GM12891 (cell line): ENCODE results near the gene ZDHHC24.

Experiments used
- DNase-seq: peaks from one replicate; pipeline ENCODE4 v3.0.0; 2011; ENCODE audit warnings: low spot score; ENCODE audit not compliant: insufficient read length
- FAIRE-seq: peaks from 2 replicates; lab custom pipeline; 2011; peaks lifted over from hg19 to GRCh38; lab: Jason Lieb, UNC
- PAX5 ChIP-seq: IDR thresholded peaks from 2 replicates; pipeline ENCODE4 v1.6.1; 2011; ENCODE audit warnings: low read length, moderate library complexity, mild to moderate bottlenecking; ENCODE audit not compliant: insufficient read depth, severe bottlenecking
- POLR2A ChIP-seq: IDR thresholded peaks from 2 replicates; pipeline ENCODE4 v1.6.1; 2011; ENCODE audit warnings: low read depth, low read length, control low read depth
- POLR2AphosphoS5 ChIP-seq: IDR thresholded peaks from 2 replicates; pipeline ENCODE4 v1.6.1; 2011; ENCODE audit warnings: low read depth, low read length, control low read depth
- POU2F2 ChIP-seq: IDR thresholded peaks from 2 replicates; pipeline ENCODE4 v1.6.1; 2011; ENCODE audit warnings: low read depth, mild to moderate bottlenecking, control low read depth, low read length, moderate library complexity
- SPI1 ChIP-seq: IDR thresholded peaks from 2 replicates; pipeline ENCODE4 v1.6.1; 2011; ENCODE audit warnings: low read depth, low read length, control low read depth
- TAF1 ChIP-seq: IDR thresholded peaks from 2 replicates; pipeline ENCODE4 v1.6.1; 2011; ENCODE audit warnings: low read depth, low read length, control low read depth

The ZDHHC24 gene

DNA sequence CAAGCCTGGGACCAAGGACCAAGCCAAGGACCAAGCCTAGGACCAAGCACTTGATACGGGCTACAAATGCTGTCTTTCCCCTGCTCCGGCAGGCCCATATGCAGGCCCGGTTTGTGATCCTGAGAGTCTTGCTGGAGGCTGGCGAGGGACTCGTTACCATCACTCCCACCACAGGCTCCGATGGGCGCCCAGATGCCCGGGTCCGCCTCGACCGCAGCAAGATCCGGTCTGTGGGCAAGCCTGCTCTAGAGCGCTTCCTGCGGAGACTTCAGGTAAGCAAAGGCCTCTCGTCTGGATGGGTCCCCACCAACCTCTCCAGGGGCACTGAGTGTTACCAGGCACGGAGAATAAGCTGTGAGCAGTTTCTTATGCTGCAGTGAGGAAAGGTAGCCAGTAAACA is 48.6 kb downstream of the ZDHHC24 start:
- DNase-seq: no peak
- TF ChIP-seq POLR2A (no peak), PAX5 (no peak), POLR2AphosphoS5 (no peak), POU2F2 (no peak), SPI1 (no peak), TAF1 (no peak)
- no peak for FAIRE-seq

DNA sequence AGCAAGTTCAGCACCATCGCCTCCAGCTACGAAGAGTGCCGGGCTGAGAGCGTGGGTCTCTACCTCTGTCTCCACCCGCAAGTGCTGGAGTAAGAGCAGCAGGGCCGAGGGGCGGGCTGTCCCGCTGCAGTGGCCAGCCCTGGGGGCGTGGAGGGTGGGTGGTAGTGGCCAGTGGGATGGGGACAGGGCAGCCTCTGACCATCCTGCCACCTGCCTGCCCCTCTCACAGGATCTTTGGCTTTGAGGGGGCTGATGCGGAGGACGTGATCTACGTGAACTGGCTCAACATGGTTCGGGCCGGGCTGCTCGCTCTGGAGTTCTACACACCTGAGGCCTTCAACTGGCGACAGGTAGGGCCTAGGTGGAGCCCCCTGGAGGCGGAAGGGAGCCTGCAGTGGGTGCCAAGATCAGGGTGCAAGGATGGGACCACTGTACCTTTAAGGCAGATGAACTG is 50.4 kb downstream of the ZDHHC24 start:
- no peak for TF ChIP-seq SPI1
- no peak for DNase-seq
- FAIRE-seq: no peak

DNA sequence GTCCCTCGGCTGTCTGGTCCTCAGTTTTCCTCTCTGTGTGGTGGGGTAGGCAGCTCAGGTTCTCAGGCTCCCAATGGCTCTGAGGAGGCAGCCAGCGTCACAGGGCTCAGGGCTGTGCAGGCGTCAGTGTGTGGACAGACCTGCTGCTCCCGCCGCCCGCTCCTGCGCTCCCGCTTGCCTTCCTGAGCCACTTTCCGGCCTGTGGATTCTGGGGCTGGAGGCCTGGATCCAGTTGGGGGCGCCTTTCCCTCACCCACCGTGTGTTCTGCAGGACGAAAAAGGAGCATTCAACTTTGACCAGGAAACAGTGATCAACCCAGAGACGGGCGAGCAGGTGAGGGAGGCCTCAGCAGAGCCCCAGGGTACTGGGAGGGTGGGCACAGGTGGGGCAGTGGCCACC is 50.9 kb downstream of the ZDHHC24 start:
- DNase-seq: no peak
- FAIRE-seq: no peak
- TF ChIP-seq TAF1: no peak
- TF ChIP-seq PAX5: no peak
- TF ChIP-seq POLR2A: no peak
- no peak for TF ChIP-seq SPI1
- no peak for TF ChIP-seq POU2F2

DNA sequence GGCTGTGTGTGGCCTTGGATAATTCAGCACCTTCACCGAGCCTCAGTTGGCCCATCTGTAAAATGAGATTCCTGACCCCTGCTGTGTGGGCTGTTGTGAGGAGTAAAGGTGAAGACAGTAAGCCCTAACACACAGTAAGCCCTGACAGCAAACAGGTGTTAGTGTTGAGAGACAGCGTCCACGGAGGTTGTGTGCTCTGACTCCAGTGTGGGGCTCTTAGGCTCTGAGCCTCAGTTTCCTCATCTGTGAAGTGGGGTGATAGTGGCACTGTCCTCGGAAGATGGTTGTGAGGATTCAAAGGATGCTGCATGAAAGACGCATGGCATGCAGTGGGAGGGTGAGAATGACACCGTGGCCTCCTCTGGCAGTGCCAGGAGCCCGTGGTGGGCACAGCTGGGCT is 51.4 kb downstream of the ZDHHC24 start:
- DNase-seq (no peak), FAIRE-seq (no peak)
- no peak for TF ChIP-seq PAX5
- TF ChIP-seq POLR2A: no peak
- no peak for TF ChIP-seq POU2F2
- TF ChIP-seq POLR2AphosphoS5: no peak

DNA sequence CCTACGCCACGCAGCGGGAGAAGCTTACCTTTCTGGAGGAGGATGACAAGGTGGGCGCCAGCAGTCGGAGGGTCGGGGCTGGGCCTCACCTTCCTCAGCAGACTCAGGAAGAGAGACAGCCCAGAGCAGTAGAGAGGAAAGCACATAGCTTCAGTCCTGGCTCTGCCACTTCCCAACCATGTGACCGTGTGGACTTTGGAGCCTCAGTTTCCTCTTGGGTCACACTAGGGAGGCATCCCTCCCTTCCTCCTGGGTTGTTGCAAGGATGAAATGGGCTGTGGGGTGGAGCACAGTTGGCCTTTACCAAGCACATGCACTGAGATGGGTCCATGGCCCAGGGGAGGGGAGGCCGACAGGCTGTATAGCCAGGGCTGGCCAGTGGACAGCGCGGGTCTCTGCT is 52.7 kb downstream of the ZDHHC24 start:
- no peak for TF ChIP-seq PAX5
- no peak for TF ChIP-seq POLR2A
- TF ChIP-seq SPI1: no peak
- no peak for TF ChIP-seq POU2F2
- no peak for TF ChIP-seq POLR2AphosphoS5
- no peak for TF ChIP-seq TAF1
- FAIRE-seq (no peak), DNase-seq (no peak)

DNA sequence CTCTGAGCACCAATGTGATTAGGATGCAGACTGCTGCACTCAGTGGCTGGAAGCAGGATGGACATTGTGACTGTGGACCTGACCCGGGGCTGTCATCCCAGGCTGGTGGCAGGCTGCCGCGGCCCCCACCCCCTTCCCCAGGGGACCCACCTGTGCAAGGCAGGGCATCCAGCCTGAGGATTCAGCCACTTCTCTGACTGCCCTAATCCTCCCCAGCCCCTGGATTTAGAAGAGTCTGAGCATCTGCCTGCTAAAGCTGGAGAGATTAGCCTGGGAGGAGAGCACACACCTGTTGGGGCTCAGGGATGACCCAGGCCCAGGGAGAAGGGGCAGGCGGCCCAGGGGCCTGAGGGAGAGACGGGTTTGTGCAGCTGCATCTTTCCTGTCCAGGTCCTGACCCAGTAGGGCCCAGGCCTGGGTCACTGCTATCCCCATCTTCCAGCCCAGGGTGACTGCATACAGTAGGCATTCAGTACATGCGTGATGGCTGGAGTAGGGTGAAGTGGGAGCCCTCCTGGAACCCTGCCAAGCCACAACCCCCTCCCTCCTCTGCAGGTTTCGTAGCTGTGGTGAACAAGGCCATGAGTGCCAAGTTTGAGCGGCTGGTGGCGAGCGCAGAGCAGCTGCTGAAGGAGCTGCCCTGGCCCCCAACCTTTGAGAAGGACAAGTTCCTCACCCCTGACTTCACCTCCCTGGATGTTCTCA is 53.5 kb downstream of the ZDHHC24 start:
- DNase-seq (no peak), FAIRE-seq (no peak)
- TF ChIP-seq POLR2AphosphoS5 (no peak), SPI1 (no peak), POU2F2 (no peak), TAF1 (no peak), POLR2A (no peak), PAX5 (no peak)

DNA sequence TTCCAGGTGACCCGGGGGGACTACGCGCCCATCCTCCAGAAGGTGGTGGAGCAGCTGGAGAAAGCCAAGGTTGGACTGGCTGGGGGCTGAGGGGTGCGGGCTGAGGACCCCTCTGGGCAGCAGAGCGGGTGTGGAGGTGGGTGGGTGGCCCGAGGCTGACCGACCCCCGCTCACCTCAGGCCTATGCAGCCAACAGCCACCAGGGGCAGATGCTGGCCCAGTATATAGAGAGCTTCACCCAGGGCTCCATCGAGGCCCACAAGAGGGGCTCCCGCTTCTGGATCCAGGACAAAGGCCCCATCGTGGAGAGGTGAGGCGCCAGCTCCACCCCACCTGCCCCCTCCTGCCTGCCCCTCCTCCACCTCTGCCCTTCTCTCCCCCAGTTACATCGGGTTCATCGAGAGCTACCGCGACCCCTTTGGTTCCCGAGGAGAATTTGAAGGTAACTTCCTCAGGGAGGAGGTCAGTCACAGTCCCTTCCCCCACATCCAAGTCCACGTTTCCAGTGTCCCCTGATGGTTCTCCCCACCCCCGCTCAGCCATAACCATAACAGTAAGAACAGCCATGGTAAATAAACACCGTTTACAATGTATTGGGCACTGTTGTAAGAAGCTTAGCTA is 54.4 kb downstream of the ZDHHC24 start:
- no peak for TF ChIP-seq PAX5
- TF ChIP-seq POLR2A: no peak
- no peak for TF ChIP-seq SPI1
- TF ChIP-seq TAF1: no peak
- TF ChIP-seq POU2F2: no peak
- TF ChIP-seq POLR2AphosphoS5: no peak
- no peak for DNase-seq
- no peak for FAIRE-seq

DNA sequence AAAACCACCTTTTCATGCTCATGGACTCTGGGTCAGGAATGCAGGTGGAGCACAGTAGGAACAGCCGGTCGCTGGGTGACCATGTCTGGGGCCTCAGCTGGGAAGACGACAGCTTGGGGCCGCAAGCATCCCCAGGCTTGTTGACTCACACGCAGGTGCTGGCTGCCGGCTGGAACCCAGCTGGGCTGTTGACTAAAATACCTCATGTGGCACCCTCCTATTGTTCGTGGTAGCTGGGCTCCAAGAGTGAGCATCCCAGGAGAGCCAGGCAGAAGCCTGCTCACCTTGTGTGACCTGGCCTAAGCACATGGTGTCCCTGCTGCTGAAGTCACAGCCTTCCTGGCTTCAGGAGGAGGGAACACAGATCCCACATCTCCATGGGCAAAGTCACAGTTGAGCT is 56.2 kb downstream of the ZDHHC24 start:
- DNase-seq: no peak
- TF ChIP-seq POU2F2 (no peak), POLR2A (no peak), POLR2AphosphoS5 (no peak)
- no peak for FAIRE-seq

DNA sequence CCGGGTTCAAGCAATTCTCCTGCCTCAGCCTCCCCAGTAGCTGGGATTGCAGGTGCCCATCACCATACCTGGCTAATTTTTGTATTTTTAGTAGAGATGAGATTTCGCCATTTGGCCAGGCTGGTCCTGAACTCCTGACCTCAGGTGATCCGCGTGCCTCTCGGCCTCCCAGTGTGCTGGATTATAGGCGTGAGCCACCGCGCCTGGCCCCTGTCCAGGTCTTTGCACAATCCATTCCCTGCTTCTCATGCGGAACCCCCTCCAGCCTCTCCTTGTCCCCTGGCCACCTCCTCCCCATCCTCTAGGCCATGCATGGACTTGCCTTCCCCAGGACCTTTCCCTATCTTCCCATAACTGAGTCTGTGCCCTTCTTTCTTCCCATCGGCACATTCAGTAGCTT is 56.9 kb downstream of the ZDHHC24 start:
- FAIRE-seq: no peak
- no peak for DNase-seq
- TF ChIP-seq POLR2AphosphoS5 (no peak), SPI1 (no peak), TAF1 (no peak), POU2F2 (no peak), POLR2A (no peak), PAX5 (no peak)

DNA sequence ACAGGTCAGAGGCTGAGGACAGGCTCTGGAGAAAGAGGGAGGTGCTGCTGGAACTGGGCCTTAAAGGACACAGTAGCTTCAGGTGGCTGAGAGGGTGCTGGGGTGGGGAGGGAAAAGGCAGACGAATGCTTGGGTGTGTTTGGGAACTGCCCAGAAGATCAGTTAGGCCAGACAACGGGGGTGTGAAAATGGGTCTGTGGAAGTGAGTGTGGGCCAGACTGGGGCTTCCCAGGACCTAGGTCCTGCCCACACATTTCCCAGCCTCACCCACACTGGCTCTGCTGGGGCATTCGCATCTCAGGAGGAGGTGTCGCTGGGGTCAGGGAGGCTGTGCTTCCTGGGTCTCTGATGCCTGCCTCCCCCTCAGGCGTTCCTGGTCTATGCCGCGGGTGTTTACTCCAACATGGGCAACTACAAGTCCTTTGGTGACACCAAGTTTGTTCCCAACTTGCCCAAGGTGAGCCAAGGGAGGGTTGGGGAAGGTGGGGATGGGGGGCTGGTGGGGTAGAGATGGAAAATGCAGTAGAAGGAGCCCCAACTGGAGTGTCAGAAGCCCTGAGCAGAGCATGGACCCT is 61.0 kb downstream of the ZDHHC24 start:
- DNase-seq: no peak
- TF ChIP-seq POLR2A: no peak
- no peak for TF ChIP-seq PAX5
- no peak for TF ChIP-seq POU2F2
- TF ChIP-seq SPI1: no peak
- TF ChIP-seq TAF1: no peak
- no peak for TF ChIP-seq POLR2AphosphoS5
- FAIRE-seq: no peak
